Smooth muscle cell (in vitro differentiated cells): ENCODE measurements around the gene KIFC3. TPM values are rescaled to one million over a fixed set of nuclear protein-coding genes. Genes with fewer than 3 reads are reported as not detected.

ENCODE experiments used
- DNase-seq: peaks from one replicate; lab custom pipeline; 2025; ENCODE audit not compliant: unreplicated experiment; lab: John Stamatoyannopoulos, UW
- H2AFZ ChIP-seq: fragments of 200-600 bp; sonication (generic); 2 replicates; pipeline ENCODE4 v1.6.0; 2016; ENCODE audit warnings: antibody characterized with exemption, low read depth, mild to moderate bottlenecking
- H3F3A ChIP-seq: fragments of 200-600 bp; sonication (generic); 2 replicates; pipeline ENCODE4 v1.6.0; 2017; ENCODE audit warnings: antibody characterized with exemption, low read depth
- H3K27ac ChIP-seq: fragments of 200-600 bp; sonication (generic); 2 replicates; pipeline ENCODE4 v1.5.1; 2016; ENCODE audit warnings: low read depth, mild to moderate bottlenecking
- H3K27me3 ChIP-seq: fragments of 200-600 bp; sonication (generic); 2 replicates; pipeline ENCODE4 v1.6.1; 2016; ENCODE audit warnings: low read depth, mild to moderate bottlenecking
- H3K36me3 ChIP-seq: fragments of 200-600 bp; sonication (generic); 2 replicates; pipeline ENCODE4 v1.5.1; 2016; ENCODE audit warnings: low read depth
- H3K4me1 ChIP-seq: fragments of 200-600 bp; sonication (generic); 2 replicates; pipeline ENCODE4 v1.5.1; 2016; ENCODE audit warnings: low read depth
- H3K4me2 ChIP-seq: fragments of 200-600 bp; sonication (generic); 2 replicates; pipeline ENCODE4 v1.6.0; 2016; ENCODE audit warnings: mild to moderate bottlenecking
- H3K4me3 ChIP-seq: fragments of 200-600 bp; sonication (generic); 2 replicates; pipeline ENCODE4 v1.5.1; 2016; ENCODE audit warnings: mild to moderate bottlenecking
- H3K79me2 ChIP-seq: fragments of 200-600 bp; sonication (generic); 2 replicates; pipeline ENCODE4 v1.6.0; 2016; ENCODE audit warnings: low read depth, mild to moderate bottlenecking
- H3K9ac ChIP-seq: fragments of 200-600 bp; sonication (generic); 2 replicates; pipeline ENCODE4 v1.6.0; 2016; ENCODE audit warnings: low read depth
- H3K9me3 ChIP-seq: fragments of 200-600 bp; sonication (generic); replicated peaks from 2 replicates; pipeline ENCODE4 v1.5.1; 2016; ENCODE audit warnings: low read depth
- H4K20me1 ChIP-seq: fragments of 200-600 bp; sonication (generic); 2 replicates; pipeline ENCODE4 v1.6.0; 2016; ENCODE audit warnings: low read depth
- CTCF ChIP-seq: fragments of 200-600 bp; sonication (generic); IDR thresholded peaks from 2 replicates; pipeline ENCODE4 v1.5.1; 2017; ENCODE audit warnings: borderline replicate concordance, mild to moderate bottlenecking, antibody characterized with exemption; ENCODE audit not compliant: insufficient read depth, poor library complexity, severe bottlenecking
- WGBS: methylation state at CpG from one replicate; pipeline ENCODE4 v1.1.7; 2016; ENCODE audit warnings: low lambda C conversion rate; 5-methylcytosine and 5-hydroxymethylcytosine counted together
- polyA plus RNA-seq: library from polyadenylated mRNA; unstranded; fragments of >200 nt; fragmentation: Nextera tagmentation; extraction: Ambion mirVana; gene quantifications from 2 replicates; pipeline ENCODE4 v1.2.1, GENCODE V29; 2016
- total RNA-seq: library from RNA; depleted of rRNA; stranded (reverse); fragments of >200 nt; gene quantifications from 2 replicates; pipeline ENCODE4 v1.2.3, GENCODE V29; 2014

KIFC3 gene
- total and polyA plus RNA-seq, 2 experiments from 2014 or later: 30.6 to 50.2 TPM

DNA sequence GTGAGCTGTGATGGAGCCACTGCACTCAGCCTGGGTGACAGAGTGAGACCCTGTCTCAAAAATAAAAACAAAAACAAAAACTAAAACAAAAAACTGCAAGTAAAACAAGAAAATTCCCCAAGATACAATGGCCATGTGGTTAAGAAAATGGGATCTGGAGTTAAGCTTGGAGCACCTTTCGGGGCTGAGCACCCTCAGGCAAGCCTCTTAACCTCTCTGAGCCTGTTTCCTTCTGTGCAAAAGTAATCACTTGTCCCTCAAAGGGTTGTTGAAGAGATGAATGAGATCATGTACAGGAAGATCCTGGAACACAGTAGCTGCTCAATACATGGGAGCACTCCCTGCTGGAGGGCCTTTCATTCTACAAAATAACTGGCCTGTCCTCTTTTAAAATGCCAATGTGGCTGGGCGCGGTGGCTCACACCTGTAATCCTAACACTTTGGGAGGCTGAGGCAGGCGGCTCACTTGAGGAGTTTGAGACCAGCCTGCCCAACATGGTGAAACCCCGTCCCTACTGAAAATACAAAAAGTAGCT lies 19.8 kb upstream of the KIFC3 start:
- no peak overlapping the region for H3K27ac ChIP-seq
- no peak overlapping the region for H2AFZ ChIP-seq
- WGBS: 96% methylated on average over 5 of the region's 5 CpGs

DNA sequence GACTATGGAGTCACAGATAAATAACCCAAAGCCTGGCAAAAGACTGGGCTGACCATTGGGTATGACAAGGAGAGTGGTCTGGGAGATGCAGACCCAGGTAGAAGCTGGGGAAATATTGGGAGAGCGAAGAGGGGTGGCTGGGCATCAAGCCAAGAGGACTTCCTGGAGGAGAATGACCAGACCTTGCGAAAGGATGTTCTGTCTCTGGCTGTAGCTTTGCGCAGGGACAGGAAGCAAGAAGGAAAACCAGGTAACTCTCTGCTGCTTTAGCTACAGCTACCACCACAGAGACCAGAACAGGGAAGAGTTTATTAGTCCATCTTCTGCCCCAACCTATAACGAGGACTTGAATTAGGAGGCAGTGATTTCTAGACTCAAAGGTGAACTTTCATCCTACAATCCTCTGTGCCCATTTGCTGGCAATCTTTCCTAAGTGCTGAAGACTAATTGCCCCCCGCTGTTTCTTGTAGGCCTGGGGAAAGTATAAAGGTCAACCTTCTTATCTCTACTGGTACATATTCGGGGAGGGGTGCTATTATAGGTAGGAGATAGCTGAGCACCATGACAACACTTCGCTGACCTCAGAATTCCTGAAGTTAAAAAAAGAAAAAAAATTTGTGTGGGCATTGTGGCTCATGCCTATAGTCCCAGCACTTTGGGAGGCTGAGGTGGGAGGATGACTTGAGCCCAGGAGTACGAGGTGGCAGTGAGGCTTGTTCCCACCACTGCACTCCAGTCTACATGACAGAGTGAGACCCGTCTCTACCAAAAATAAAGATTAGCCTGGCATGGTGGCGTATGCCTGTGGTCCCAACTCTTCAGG lies 19.1 kb upstream of the KIFC3 start:
- H3K9me3 ChIP-seq: no peaks in the 10 kb centered on the region
- H3K79me2 ChIP-seq: no peaks in the 10 kb centered on the region
- no peaks in the 10 kb centered on the region for H3K27me3 ChIP-seq
- H3K4me1 ChIP-seq: peaks cover 3% of the 10 kb centered on the region
- no peak overlapping the region for H2AFZ ChIP-seq
- no peaks in the 10 kb centered on the region for H3K36me3 ChIP-seq
- TF ChIP-seq CTCF: no peak
- no peaks in the 10 kb centered on the region for H3F3A ChIP-seq
- no peak overlapping the region for H3K4me2 ChIP-seq
- WGBS: 74% methylated on average over 10 of the region's 10 CpGs
- H3K27ac ChIP-seq: no peak overlapping the region
- no peak overlapping the region for H3K4me3 ChIP-seq
- no peak for DNase-seq
- no peak overlapping the region for H3K9ac ChIP-seq
- no peaks in the 10 kb centered on the region for H4K20me1 ChIP-seq

More for the DNA sequence above, 19.8 kb upstream of the KIFC3 start:
- Histone ChIP-seq H3K4me3 (no peak overlapping the region), H3K4me2 (no peak overlapping the region), H3K36me3 (no peaks in the 10 kb centered on the region), H3K79me2 (no peaks in the 10 kb centered on the region), H3K9me3 (no peaks in the 10 kb centered on the region), H3K4me1 (no peaks in the 10 kb centered on the region), H4K20me1 (no peaks in the 10 kb centered on the region), H3K9ac (no peak overlapping the region), H3K27me3 (no peaks in the 10 kb centered on the region), H3F3A (no peaks in the 10 kb centered on the region)
- no peak for TF ChIP-seq CTCF
- no peak for DNase-seq

GRCh38 chr16:57818377-57819064 lies 16.2 kb upstream of the KIFC3 start:
- Histone ChIP-seq H3K36me3 (no peaks in the 10 kb centered on the region), H3K79me2 (no peaks in the 10 kb centered on the region), H3K4me3 (no peak overlapping the region), H2AFZ (no peak overlapping the region), H3K9ac (no peak overlapping the region), H3K4me2 (no peak overlapping the region), H3K27ac (no peak overlapping the region), H4K20me1 (no peaks in the 10 kb centered on the region), H3F3A (peaks cover 4% of the 10 kb centered on the region), H3K4me1 (peaks cover 8% of the 10 kb centered on the region), H3K27me3 (no peaks in the 10 kb centered on the region), H3K9me3 (no peaks in the 10 kb centered on the region)
- TF ChIP-seq CTCF: no peak
- DNase-seq: no peak
- 86% methylated on average over 8 of the region's 8 CpGs for WGBS
